ENCODE measurements around the gene RNF223. TPM values are rescaled to one million over a fixed set of nuclear protein-coding genes. Genes with fewer than 3 reads are reported as not detected.

RNF223 gene
- polyA plus RNA-seq, 1 experiment = not detected

- CTCF ChIA-PET = interaction anchor here (1.6 to 3.8 kb wide), 2 partner anchors 22 to 40 kb away, joined by 4 to 13 read pairs; no protein-coding TSS in a partner anchor
- TF ChIP-seq, protein P1, sequence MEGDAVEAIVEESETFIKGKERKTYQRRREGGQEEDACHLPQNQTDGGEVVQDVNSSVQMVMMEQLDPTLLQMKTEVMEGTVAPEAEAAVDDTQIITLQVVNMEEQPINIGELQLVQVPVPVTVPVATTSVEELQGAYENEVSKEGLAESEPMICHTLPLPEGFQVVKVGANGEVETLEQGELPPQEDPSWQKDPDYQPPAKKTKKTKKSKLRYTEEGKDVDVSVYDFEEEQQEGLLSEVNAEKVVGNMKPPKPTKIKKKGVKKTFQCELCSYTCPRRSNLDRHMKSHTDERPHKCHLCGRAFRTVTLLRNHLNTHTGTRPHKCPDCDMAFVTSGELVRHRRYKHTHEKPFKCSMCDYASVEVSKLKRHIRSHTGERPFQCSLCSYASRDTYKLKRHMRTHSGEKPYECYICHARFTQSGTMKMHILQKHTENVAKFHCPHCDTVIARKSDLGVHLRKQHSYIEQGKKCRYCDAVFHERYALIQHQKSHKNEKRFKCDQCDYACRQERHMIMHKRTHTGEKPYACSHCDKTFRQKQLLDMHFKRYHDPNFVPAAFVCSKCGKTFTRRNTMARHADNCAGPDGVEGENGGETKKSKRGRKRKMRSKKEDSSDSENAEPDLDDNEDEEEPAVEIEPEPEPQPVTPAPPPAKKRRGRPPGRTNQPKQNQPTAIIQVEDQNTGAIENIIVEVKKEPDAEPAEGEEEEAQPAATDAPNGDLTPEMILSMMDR (IDR thresholded peaks at IDR 0.05; ENCODE audit: insufficient read depth, low read depth, low read length) = no peak
Measured at GRCh38 chr1:1041873-1042272, 32.2 kb downstream of the RNF223 start.

DNA sequence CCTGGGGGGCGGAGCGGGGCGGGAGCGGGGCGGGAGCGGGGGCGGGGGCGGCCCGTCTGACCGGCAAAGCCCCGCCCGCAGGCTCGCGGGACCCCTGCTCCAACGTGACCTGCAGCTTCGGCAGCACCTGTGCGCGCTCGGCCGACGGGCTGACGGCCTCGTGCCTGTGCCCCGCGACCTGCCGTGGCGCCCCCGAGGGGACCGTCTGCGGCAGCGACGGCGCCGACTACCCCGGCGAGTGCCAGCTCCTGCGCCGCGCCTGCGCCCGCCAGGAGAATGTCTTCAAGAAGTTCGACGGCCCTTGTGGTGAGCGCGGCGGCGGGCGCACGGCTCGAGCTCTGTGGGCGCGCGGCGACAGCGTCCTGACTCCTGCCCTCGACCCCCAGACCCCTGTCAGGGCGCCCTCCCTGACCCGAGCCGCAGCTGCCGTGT is 33.0 kb downstream of the RNF223 start:
- Histone ChIP-seq H3K36me3 (ENCODE audit: control insufficient read depth, insufficient read depth, low read length) (peaks cover 37% of the 10 kb centered on the region), H3K4me3 (ENCODE audit: low read depth, low read length) (peak overlapping the region; percentile 17; the same call in 1 of the 2 replicates), H3K27me3 (ENCODE audit: control insufficient read depth, insufficient read depth, low read length) (no peaks in the 10 kb centered on the region)
- POLR2A ChIA-PET = no interaction called here
- TF ChIP-seq, protein P1 (IDR thresholded peaks at IDR 0.05; ENCODE audit: insufficient read depth, low read depth, low read length) = no peak
- DNase-seq (ENCODE audit: low read depth) = no peak
- CTCF ChIA-PET = interaction anchor here (0.6 to 3.8 kb wide), 9 partner anchors 9 to 216 kb away, joined by 3 to 13 read pairs (median 4); no protein-coding TSS in a partner anchor

More at GRCh38 chr1:1041873-1042272, 32.2 kb downstream of the RNF223 start:
- Histone ChIP-seq H3K36me3 (ENCODE audit: control insufficient read depth, insufficient read depth, low read length) (peaks cover 36% of the 10 kb centered on the region), H3K27me3 (ENCODE audit: control insufficient read depth, insufficient read depth, low read length) (no peaks in the 10 kb centered on the region), H3K4me3 (ENCODE audit: low read depth, low read length) (no peak overlapping the region)
- DNase-seq (ENCODE audit: low read depth) = no peak
- POLR2A ChIA-PET = no interaction called here

DNA sequence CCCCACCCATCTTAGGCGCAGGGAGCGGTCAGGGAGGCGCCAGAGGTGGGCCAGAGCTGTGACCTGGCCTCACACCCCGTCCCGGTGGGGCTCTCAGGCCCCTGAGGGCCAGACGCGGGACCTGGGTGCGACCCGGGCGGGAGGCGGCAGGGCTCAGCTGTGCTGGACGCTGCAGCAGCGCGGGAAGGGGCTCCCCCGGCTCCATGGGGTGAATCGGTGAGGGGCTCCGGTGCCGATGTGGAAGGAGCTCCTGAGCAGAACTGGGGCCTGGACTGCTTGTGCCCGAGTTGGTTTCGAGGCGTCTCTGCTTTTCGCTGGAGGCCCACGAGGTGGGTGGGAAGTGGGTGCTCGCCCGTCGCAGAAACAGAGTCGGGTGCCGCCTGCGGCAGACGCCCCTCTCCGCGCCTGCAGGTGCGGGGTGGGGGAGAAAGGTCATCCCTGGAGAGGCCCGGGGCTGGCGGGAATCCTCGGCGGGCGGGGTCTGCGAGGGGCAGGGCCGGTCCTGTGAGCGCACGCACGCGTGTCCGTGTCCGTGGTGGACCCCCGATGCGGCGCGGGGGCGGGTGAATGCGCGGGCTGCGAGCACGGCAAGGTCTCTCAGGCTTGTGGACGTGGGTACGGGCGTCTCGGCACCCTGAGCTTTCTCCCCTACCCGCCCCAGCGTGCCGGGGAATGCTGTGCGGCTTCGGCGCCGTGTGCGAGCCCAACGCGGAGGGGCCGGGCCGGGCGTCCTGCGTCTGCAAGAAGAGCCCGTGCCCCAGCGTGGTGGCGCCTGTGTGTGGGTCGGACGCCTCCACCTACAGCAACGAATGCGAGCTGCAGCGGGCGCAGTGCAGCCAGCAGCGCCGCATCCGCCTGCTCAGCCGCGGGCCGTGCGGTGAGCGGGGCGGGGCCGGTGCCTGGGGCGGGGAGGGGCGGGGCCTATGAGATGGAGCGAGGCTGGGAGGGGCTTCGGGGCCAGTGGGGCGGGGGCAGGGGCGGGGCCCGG is 33.8 kb downstream of the RNF223 start:
- peak overlapping the region; percentile 40 for H3K4me3 ChIP-seq (ENCODE audit: low read depth, low read length)
- peaks cover 31% of the 10 kb centered on the region for H3K36me3 ChIP-seq (ENCODE audit: control insufficient read depth, insufficient read depth, low read length)
- no peaks in the 10 kb centered on the region for H3K27me3 ChIP-seq (ENCODE audit: control insufficient read depth, insufficient read depth, low read length)
- POLR2A ChIA-PET = interaction anchor here (0.6 kb wide), 2 partner anchors 20 to 42 kb away, joined by 3 to 5 read pairs; partner anchors contain the start of gene AGRN
- TF ChIP-seq, protein P1 (IDR thresholded peaks at IDR 0.05; ENCODE audit: insufficient read depth, low read depth, low read length) = peak; percentile 31
- CTCF ChIA-PET = interaction anchor here (0.6 to 3.8 kb wide), 14 partner anchors 8 to 217 kb away, joined by 3 to 13 read pairs (median 4); no protein-coding TSS in a partner anchor
- no peak for DNase-seq (ENCODE audit: low read depth)

DNA sequence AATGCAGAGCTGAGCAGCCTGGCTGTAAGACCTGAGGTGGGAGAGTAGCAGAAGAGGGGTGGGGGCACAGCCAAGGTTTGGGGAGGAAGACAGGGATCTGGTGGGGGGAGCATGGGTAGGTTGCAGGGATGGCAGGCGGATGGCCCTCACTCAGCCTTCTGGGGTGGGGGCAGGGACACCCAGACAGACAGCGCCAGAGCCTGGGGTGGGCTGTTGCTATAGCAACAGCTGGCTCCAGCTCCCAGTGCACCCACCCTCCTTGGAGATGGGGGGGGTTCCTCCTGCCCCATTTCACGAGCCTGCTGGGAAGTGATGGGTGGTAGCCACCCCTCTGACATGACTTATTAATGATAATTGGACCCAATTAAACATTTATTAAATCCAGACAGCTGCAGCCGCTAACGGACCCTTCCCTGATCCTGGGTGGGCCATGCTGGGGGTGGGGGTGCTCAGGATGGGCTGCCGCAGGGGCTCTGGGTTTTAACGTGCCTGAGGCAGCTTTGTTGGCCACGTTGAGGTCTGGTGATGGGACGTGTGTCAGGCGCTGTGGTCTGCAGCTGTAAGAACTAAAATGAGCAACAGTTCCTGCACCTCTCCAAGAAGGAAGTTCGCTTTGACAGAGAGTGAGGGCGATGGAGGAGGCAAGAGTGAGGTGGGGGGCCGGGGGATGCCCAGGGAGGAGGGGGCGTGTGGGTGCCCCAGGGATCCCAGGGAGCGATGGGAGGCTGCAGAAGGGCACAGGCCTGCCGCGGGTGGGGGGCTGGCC is 34.8 kb downstream of the RNF223 start:
- POLR2A ChIA-PET = no interaction called here
- CTCF ChIA-PET = interaction anchor here (0.9 to 3.8 kb wide), 10 partner anchors 8 to 83 kb away, joined by 3 to 13 read pairs (median 4); no protein-coding TSS in a partner anchor
- TF ChIP-seq, protein P1 (IDR thresholded peaks at IDR 0.05; ENCODE audit: insufficient read depth, low read depth, low read length) = no peak
- Histone ChIP-seq H3K36me3 (ENCODE audit: control insufficient read depth, insufficient read depth, low read length) (peaks cover 25% of the 10 kb centered on the region), H3K27me3 (ENCODE audit: control insufficient read depth, insufficient read depth, low read length) (no peaks in the 10 kb centered on the region), H3K4me3 (ENCODE audit: low read depth, low read length) (no peak overlapping the region)
- DNase-seq (ENCODE audit: low read depth) = no peak
